Bone marrow (tissue), 2 donors: Measurements from ENCODE around the gene CSTPP1.
A peak's percentile ranks its signal among the peaks of the same experiment; 100 is the strongest.

ENCODE experiments used
- DNase-seq, 2 donors: peaks; one replicate each; lab custom pipeline; 2025; lab: John Stamatoyannopoulos, UW

Gene CSTPP1

DNA sequence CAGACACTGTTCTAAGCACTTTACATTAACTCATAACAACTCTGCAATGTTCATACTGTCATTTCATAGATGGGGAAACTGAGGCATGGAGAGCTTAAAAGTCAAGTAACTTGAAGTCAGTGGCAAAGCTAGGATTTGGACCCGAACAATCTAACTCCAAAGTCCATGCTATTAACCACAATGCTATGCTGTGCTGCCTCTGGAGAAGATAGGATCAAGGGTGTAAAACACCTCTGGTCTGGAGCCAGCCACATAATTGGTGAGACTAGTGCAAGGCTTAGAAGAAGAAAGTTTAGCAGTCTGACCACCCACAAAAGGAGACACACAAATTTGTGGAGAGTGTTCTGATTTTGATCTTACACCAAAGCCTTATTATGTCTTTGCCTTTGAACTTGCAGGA, 196.4 kb downstream of the CSTPP1 start:
- no peak for DNase-seq

DNA sequence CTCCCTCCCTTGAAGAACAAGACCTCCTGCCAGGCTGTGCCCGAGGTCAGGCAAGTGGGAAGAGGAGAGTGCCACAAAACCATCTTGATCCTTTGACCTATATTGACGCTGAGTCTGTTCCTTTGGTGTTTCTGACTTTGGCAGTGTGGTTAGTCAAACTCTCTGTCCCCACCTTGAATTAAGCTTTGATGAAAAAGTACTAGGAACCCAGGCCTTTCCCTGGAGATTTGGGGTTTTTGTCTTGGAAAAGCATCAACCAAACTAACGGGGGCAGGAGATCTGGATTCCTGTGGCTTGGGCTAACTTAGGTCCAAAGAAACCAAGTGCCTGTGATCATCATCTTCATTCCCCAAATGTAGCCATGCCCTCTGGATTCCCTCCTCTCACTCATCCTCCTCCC, 199.8 kb downstream of the CSTPP1 start:
- no peak for DNase-seq

DNA sequence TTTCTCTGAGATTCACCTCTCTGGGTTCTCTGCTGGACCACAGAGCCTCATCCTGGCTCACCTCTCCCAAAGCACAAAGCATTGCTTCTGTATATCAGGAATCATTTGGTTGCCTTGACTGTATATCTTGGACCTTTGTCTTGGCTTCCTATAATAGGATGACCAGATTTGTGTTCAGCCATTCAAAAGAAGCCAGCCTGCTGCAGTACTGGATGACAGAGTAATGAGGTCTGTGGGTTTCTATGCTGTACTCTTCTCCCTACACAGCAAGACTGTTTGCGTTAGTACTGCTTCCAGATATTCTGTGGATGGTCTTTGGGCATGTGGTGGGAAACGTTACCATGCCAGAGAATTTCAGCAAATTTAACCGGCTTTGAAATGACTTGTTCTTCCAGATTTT, 200.4 kb downstream of the CSTPP1 start:
- no peak for DNase-seq

DNA sequence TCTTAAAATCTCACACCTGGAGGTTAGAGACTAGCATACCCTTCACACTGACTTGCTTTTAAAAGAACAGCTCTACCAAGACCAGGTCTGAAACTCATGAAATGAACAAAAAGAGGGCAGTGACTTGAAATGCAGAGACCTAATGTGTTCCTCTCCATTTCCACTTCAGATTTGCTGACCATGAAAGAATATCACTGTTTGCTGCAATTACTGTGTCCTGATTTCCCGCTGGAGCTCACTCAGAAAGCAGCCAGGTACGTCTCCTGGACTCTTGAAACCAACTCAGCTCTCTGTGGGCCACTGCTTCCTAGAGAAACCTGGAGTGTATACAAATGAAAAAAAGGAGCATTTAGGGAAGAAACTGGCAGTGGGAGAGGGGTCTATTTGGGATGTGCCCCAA, 200.9 kb downstream of the CSTPP1 start:
- DNase-seq, result no peak

DNA sequence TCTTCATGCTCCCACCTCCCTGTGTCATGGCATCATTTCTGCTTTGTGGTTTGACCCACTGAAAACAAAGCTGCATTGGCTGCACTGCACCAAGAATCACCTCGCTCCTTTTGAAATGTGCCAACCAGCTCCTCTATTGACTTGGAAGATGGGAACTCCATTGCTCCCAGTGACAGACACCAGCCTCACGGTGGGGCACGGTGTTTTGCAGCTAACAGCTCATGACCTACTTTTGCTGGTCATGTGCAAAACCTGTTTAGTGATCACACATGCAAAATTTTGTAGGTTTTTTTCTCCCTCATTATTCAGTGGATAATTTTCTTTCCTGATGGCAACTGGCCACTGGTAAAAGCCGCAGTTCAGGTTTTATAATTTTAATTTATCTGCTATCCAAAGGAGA, 203.3 kb downstream of the CSTPP1 start:
- DNase-seq, result no peak

DNA sequence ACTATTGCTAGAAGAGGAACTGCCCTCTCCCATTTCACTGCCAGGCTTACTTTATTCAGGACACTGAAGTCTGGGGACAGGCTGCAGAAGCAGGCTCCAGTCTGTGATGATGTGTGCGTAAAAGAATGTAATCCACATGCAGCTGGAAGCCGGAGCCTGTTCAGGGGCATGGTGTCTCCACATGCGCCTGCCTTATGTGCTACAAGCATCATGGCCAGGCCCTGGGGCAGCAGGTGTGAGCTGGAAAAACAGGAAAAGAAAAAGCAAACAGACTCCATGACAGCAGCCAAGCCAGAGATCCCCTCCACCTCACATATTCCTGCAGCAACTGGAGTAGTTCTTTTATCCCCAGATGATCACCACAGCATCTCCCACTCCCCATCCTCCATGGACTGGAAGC, 206.8 kb downstream of the CSTPP1 start:
- DNase-seq, result no peak

DNA sequence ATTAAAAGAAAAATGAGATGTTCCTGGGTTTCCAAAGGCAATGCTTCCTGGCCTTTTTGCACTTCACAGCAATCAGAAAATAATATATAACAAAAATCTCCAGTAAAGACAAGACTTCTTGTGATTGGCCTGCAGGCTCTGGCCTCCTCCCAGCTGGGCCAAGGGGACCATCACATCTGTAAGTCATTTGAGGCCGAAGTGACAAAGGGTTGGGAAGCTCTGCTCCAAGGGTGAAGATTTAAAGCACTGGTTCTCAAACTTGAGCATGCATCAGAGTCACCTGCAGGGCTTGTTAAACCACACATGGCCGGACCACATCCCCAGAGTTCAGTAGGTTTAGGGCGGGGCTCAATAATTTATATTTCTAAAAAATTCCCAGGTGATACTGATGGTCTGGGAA, 208.0 kb downstream of the CSTPP1 start:
- DNase-seq, result no peak

DNA sequence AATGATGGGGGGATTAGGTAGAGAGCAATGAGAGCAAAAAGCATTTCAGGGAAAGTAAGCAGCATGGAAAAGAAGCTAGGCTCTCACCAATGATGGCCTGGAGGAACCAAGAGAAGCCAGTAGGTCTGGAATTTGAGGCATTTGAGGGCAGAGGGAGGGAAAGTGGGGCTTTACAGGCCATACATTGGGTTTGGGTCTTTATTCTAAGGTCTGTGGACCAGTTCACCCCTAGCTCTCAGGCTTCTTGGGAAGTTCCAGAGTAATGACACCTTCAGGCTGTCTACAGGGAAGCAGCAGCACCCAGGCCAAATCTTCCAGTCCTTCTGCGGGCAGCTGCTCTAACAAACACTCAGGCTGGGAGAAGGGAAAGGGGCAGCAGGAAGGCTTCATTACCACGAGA, 210.7 kb downstream of the CSTPP1 start:
- DNase-seq, result no peak

DNA sequence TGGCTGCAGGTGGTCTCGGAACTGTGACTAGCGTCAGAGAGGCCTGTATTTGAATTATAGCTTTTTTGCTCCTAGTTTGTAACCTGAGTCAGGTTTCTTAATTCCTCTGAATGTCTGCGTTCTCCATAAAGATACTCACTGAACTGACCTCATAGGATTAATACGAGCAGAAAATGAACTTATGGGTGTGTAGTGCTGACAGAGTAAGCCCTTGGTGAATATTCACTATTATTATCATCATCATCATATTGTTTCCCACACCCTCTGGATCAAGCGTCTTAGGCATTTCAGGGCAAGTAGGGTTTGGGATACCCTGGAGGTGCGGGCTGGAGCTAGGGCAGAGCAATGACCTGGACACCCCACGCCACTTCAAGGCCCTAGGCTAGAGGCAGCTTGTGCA, 211.1 kb downstream of the CSTPP1 start:
- DNase-seq, result no peak

DNA sequence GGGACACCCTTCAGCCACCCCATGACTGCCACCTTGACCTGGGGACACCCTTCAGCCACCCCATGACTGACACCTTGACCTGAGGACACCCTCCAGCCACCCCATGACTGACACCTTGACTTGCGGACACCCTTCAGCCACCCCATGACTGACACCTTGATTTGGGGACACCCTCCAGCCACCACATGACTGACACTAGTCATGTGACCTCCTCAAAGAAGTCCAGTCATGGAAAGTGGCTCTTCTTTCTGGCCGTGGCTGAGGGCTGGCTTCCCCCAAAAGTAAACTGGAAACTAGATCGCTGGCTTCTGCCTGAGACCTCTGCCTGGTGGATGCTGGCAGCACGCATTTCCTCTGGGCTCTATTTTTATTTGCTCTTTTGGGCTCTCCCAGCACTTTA, 211.7 kb downstream of the CSTPP1 start:
- no peak for DNase-seq

DNA sequence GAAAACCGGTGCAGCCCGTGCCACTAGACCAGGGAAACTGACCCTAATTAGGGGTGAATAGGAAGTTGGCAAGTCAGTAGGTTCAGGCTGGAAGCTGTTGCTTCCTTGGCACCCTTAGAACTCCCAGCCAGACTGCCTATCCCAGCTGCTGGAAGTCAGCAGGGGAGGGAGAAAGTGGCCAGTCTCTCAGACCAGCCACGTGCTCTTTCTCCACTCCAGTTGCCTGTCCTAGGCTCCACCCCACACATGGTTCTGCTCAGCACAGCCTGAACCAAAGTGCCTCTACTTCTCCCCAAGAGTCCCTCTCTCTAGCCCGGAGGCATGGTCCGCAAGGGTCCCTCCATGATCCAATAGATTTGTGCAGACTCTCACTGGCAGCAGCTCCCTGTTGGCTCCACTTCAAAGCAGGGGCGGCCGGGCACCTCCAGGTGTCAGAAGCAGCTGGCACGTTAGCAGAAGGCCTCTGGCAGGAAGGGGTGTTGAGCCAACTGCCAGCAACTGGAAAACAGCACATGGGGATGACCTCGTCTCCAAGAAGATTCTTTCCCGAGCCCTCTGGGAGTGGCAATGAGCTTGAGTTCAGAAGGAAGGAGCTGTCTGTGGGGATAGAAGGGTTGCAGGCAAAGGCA, 212.5 kb downstream of the CSTPP1 start:
- no peak for DNase-seq

DNA sequence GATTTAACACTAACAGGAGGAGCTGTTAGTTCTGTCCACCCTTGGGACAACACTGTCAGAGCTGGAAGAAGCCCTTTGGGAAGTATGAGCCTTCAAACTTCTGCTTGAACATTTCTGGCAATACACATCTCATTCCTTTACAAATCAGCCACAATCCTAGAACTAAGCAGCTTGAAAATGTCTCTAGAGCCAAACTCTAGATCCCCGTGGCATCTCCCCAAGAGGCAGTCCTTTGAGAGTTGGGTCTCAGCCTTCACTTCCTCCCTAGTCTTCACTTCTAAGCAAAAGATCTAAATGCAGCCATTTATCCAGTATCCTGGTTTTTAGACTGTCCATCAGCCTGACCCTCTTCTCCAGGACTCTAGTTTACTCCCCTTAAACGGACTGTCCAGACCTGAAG, 213.2 kb downstream of the CSTPP1 start:
- no peak for DNase-seq

DNA sequence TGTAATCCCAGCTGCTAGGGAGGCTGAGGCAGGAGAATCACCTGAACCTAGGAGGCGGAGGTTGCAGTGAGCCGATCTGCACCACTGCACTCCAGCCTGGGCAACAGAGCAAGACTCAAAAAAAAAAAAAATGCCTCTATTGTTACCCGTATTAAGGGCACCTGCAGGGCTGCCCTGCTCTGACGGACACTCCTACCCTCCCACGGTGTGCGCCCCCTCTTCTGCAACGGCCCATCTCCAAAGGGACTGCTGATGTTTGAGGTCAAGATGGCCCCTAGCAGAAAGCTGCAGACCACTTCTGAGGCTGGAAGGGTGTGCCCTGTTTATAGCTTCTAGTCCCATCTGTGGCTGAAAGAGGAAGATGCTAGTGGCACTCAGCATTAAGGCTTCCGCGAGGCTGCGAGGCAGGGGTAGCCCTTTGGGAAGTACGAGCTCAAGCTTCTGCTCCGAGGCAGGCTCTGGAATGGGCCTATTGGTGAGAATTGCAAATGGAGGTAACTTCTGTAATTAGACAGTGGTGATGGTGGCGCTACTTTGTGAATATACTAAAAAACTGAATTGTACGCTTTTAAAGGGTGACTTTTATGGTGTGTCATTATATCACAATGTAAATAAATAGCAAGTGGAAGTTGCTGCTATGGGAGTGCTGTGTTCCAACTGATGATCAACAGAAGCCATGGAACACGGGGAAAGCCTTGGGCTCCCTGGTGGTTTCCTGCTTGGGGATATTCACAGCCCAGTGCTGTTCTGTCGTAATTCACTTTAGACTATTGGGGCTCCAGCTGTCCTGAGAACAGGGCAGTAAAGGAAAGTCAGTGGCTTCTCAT, 215.8 kb downstream of the CSTPP1 start:
- no peak for DNase-seq

DNA sequence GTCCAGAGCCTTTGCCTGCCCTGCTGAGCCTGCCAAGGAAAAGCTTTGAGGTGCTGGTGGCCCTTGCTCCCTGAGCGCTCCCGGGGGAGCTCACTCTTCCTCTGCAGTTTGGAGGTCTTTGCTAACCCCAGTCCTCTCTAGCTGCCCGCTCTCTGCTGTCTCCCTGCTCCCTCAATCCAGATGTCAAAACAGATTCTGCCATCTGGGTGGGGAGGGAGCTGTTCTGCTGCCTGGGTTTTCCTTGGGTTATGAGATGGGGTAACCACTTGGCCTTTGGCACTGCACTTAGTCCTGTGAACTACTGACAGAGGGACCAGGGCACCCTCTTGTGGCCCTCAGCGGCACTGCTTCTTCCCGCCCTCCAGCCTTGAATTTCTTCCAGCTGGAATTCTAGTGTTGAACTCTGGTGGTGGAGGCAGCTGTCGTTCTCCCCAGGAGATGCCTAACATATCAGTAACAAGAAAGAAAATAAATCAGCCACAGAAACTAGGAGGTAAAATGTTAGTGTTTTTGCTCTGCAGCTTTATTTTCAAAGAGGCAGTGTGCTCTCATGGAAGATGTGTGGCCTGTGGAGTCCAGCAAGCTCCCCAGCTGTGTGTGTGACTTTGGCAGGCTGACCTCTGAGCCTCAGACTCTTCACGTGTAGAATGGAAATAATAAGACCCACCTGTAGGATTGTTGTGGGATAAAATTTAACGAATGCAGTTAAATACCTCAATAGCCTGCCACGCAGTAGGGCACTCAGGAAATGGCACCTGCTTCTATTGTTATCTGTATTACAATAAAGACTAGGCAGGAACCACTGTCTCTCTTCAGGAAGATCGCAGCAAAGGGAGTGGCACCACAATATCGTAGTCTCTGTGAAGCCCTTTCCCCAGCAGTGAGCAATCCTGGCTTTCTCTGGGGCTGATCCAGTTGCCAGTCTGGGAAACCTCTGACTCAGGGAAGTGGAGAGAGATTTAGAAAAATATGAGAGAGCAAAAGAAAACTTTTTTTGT, 216.7 kb downstream of the CSTPP1 start:
- peak; percentile 10 to 47 for DNase-seq

DNA sequence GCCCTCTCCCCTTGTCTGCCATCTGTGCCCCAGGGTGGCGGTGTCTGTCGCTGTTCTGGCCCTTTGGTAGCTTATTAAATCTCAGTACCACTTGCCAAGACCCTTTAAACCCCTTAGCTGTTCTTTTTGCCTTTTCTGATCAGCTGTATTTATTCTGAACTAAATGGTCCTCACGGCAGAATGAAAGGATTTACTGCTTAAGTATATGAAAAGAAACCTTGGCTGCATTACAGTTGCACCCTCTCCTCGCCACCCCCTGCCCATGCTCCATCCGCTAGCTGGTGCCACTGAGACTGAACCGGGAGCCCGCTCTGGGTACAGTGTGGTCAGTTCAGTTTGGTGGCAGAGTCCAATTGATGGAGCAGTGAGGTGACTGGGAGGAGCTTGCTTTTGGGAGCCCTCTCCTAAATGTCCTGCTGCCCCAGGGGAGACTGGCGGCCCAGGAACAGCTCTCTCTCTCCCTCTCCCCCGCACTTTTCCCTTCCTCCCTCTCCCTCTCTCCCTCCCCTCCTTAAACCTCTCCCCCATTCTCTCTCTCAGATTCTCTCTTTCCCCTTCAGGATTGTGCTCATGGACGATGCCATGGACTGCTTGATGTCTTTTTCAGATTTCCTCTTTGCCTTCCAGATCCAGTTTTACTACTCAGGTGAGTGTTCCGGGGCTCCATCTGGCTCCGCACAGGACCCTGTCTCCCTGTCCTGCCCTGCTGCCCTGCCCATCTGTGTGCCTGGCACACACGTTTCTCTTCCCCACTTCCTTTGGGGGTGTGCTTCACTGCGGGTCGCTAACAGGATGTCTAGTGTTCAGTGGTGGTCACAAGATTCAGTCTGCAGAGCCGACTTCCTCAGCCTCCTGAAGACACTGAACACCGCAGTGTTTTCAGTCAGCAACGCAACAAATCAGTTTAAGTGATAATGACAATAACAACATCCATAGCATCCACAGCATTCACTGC, 218.3 kb downstream of the CSTPP1 start:
- peak in 1 of 2 donors; percentile 58 for DNase-seq

DNA sequence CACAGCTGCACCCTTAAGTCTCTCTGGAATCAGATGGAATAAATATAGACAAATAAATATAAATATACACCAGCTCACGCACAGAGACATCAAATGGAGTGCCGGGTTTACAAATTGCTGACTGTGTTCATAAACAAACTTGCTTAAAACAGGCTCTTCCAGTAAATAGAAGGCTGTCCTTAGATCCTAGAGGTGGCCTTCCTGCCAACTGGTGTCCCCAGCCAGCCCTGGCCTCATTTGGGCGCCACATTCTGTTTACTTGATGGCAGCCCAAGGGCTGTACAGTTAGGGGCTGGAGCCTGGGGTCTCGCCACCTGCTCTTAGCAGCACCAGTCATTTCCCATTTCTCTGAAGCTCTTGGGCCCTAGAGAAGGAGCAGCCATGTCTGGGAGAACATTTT, 219.3 kb downstream of the CSTPP1 start:
- no peak for DNase-seq

DNA sequence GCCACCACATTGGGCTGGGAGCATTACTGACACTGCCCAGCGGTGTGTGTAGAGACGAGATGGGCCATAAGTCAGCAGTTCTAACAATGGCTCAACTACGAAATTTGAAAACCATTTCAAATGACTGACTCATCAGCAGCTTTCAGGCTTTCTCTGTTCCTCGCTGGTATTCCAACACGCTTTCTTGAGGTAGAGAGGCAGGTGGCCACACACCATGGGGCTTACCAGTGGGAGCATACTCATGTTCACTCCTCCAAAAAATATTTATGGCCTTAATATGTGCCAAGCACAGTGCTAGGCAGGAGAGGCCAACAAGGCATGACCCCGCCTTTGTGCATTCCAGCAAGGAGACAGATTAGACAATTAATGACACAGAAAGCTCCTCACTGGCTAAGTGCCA, 219.8 kb downstream of the CSTPP1 start:
- no peak for DNase-seq

DNA sequence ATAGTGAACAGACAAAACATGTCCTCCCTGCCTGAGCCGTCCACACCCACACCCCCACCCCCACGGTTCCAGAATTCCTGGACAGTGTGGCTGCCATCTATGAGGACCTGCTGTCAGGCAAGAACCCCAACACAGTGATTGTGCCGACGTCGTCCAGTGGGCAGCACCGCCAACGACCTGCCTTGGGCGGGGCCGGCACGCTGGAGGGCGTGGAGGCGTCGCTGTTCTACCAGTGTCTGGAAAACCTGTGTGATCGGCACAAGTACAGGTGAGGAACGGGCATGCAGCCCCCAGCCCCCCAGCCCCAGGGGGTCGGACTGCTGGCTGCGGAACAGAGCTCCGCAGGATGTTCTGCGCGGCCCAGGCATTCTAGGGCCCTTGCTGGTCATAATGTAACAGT, 220.4 kb downstream of the CSTPP1 start:
- no peak for DNase-seq

DNA sequence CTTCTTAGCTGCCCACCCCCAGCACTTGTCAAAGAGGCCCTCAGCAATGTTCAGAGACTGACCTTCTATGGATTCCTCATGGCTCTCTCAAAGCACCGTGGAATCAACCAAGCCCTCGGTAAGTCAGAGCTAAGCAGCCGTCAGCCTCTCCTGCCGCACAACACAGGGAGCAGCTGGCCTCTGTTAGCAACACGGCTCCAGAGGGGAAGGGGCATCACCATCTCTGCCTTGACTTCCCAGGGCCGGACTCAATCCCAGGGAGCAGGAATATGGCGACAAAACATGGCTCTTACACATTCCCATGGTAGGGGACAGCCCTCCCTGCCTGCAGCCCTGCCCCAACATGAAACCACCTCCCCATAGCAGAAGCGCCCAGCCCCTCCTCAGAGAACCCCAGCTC, 221.2 kb downstream of the CSTPP1 start:
- DNase-seq, result no peak

DNA sequence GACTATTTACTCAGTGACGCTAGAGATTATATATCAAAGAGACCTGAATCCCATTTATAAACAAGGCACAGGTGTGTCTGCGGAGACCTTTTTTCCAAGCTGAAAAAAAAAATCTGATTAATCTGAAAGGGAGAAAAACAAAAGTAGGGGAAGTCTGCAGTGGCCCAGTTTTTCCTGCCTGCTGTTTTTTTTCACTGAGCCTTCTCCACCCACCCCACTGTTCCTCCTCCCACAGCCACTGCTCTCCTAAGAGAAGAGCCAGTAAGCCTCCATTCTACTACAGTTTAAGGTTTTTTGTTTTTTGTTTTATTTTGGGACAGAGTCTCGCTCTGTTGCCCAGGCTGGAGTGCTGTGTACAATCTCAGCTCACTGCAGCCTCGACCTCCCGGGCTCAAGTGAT, 221.7 kb downstream of the CSTPP1 start:
- no peak for DNase-seq

DNA sequence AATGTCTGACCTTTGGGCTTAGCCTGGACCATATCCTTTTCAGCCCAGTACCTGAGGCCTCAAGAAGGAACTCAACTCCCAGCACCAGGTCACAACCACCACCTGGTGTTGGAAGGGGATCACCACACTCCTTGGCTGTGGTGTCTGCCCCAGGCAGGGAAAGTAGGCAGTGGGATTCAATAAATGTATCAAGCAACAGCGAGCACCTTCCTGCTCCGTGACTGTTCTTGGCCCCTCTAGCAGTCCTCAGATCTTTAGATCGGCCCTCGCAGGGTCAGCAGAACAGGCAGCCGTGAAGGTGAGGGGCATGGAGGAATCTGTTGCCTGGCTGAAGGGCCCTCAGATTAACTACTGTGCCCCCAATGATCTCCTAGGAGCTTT, 224.2 kb downstream of the CSTPP1 start:
- no peak for DNase-seq
